ENCODE measurements around the gene SORCS3.

SORCS3 gene

GRCh38 chr10:104659809-104660208 is 18.7 kb downstream of the SORCS3 start:
- no peak overlapping the region for H3K4me3 ChIP-seq (ENCODE audit: low read depth, low read length)
- no peak for TF ChIP-seq CTCF (conservative IDR thresholded peaks at IDR 0.05; ENCODE audit: low read depth, low read length)
- no peak for DNase-seq (ENCODE audit: low read depth)

DNA sequence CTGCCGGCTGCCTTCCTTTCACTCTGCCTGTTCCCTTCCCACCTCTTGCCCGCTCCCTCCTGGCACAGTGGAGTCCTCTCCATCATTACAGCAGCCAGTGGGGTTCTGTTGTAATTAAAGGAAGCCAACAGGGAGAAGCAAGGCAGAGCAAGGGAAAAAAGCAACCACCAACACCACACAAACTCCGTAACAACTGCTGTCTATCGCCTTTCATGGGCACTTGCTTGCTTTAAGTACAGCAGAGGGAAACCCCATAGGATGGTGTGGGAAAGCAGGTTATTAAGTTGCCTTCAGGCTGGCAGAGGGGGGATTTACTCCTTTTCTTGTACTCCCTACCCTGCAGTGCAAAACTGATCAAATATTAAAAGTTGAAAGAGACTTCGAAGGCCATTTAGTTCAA is 22.0 kb downstream of the SORCS3 start:
- TF ChIP-seq CTCF (conservative IDR thresholded peaks at IDR 0.05; ENCODE audit: low read depth, low read length): no peak
- no peak for DNase-seq (ENCODE audit: low read depth)
- H3K4me3 ChIP-seq (ENCODE audit: low read depth, low read length): no peak overlapping the region

GRCh38 chr10:104663563-104663962 is 22.5 kb downstream of the SORCS3 start:
- no peak overlapping the region for H3K4me3 ChIP-seq (ENCODE audit: low read depth, low read length)
- no peak for TF ChIP-seq CTCF (conservative IDR thresholded peaks at IDR 0.05; ENCODE audit: low read depth, low read length)
- DNase-seq (ENCODE audit: low read depth): no peak

DNA sequence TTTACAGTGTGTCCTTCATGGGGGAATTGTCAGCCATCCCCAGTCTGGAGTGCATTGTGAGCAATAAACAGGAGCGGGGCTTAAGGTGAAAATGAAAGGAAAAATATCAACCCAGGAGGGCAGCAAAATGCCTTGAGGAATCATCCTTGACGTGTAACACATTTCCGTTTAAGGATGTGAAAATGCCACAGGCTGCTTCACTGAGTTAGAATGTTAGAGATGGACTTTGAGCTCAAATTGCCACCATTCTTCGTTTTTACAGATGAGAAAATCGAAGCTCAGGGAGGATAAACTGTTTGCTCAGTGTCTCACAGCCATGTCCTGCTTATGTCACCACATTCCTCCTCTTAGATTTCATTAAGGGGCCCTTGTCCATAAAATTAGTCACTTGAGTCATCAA is 23.1 kb downstream of the SORCS3 start:
- no peak for DNase-seq (ENCODE audit: low read depth)
- no peak for TF ChIP-seq CTCF (conservative IDR thresholded peaks at IDR 0.05; ENCODE audit: low read depth, low read length)
- H3K4me3 ChIP-seq (ENCODE audit: low read depth, low read length): no peak overlapping the region

GRCh38 chr10:104665174-104665573 is 24.1 kb downstream of the SORCS3 start:
- no peak for TF ChIP-seq CTCF (conservative IDR thresholded peaks at IDR 0.05; ENCODE audit: low read depth, low read length)
- DNase-seq (ENCODE audit: low read depth): no peak
- H3K4me3 ChIP-seq (ENCODE audit: low read depth, low read length): no peak overlapping the region

GRCh38 chr10:104666106-104666505 is 25.0 kb downstream of the SORCS3 start:
- no peak overlapping the region for H3K4me3 ChIP-seq (ENCODE audit: low read depth, low read length)
- DNase-seq (ENCODE audit: low read depth): no peak
- no peak for TF ChIP-seq CTCF (conservative IDR thresholded peaks at IDR 0.05; ENCODE audit: low read depth, low read length)

DNA sequence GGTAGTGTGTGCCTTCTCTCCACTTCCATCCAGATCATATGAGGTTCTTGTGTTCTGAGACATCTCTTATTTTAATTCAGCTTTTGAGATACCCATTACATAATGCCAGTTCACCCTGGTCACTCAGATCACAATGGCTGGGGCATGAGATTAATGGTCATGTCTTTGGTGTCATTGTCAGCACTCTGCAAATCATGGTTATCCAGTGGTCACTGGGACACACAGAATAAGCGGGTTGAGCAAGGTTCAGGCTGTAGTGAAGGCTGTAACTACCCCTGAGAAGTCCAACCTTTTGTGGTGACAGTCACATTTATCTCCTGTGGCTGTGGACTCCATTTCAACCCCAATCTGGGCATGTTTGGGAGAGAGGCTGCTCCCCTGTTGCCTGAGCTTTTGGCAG is 35.8 kb downstream of the SORCS3 start:
- TF ChIP-seq CTCF (conservative IDR thresholded peaks at IDR 0.05; ENCODE audit: low read depth, low read length): no peak
- no peak overlapping the region for H3K4me3 ChIP-seq (ENCODE audit: low read depth, low read length)
- DNase-seq (ENCODE audit: low read depth): no peak
